GM19455 (cell line): Measurements from ENCODE around the gene RTCA.
"Not testable (repeated sequence)": the region's sequence is repeated elsewhere in the genome, so short reads cannot be mapped to it uniquely, and the experiment has no call there.

ENCODE experiments used
- ATAC-seq: cut with Tn5 transposase; IDR thresholded peaks from one replicate; pipeline ENCODE4 v1.9.1; 2021; ENCODE audit not compliant: unreplicated experiment

Gene RTCA

GRCh38 chr1:100258427-100258826 is 7.6 kb upstream of the RTCA start:
- not testable (repeated sequence) for ATAC-seq

GRCh38 chr1:100261686-100262085 is 4.3 kb upstream of the RTCA start:
- ATAC-seq: no peak

- ATAC-seq: not testable (repeated sequence)
Observed at GRCh38 chr1:100264081-100264480, 1.9 kb upstream of the RTCA start.

GRCh38 chr1:100265562-100265930 is 470 bp upstream of the RTCA start:
- peak; percentile 38 for ATAC-seq

GRCh38 chr1:100266741-100267140 is 725 bp downstream of the RTCA start:
- peak; percentile 40 for ATAC-seq

GRCh38 chr1:100267284-100267683 is 1.3 kb downstream of the RTCA start:
- ATAC-seq: no peak

GRCh38 chr1:100268202-100268601 is 2.2 kb downstream of the RTCA start:
- no peak for ATAC-seq

GRCh38 chr1:100277866-100278265 is 11.8 kb downstream of the RTCA start:
- ATAC-seq: no peak

GRCh38 chr1:100279358-100279923 is 13.4 kb downstream of the RTCA start:
- ATAC-seq: no peak

GRCh38 chr1:100279954-100280682 is 14.1 kb downstream of the RTCA start:
- no peak for ATAC-seq

GRCh38 chr1:100284591-100284990 is 18.6 kb downstream of the RTCA start:
- no peak for ATAC-seq

GRCh38 chr1:100287162-100287561 is 21.1 kb downstream of the RTCA start:
- ATAC-seq: no peak

- no peak for ATAC-seq
Observed at GRCh38 chr1:100290291-100290690, 24.3 kb downstream of the RTCA start.

GRCh38 chr1:100292711-100293110 is 26.7 kb downstream of the RTCA start:
- ATAC-seq: no peak

GRCh38 chr1:100296140-100296539 is 30.1 kb downstream of the RTCA start:
- ATAC-seq: no peak

GRCh38 chr1:100296997-100297396 is 31.0 kb downstream of the RTCA start:
- ATAC-seq: not testable (repeated sequence)

- no peak for ATAC-seq
Observed at GRCh38 chr1:100298512-100298911, 32.5 kb downstream of the RTCA start.

GRCh38 chr1:100299521-100300222 is 33.7 kb downstream of the RTCA start:
- ATAC-seq: no peak

- no peak for ATAC-seq
Observed at GRCh38 chr1:100300691-100301090, 34.7 kb downstream of the RTCA start.

GRCh38 chr1:100302739-100303138 is 36.7 kb downstream of the RTCA start:
- no peak for ATAC-seq

- ATAC-seq: no peak
Observed at GRCh38 chr1:100304227-100304626, 38.2 kb downstream of the RTCA start.

GRCh38 chr1:100304921-100305320 is 38.9 kb downstream of the RTCA start:
- ATAC-seq: no peak
